Thyroid gland (tissue), 4 donors: Measurements from ENCODE around the gene NECTIN2. TPM values are rescaled to one million over a fixed set of nuclear protein-coding genes. Genes with fewer than 3 reads are reported as not detected.

Experiments
- DNase-seq, 2 donors: peaks; one replicate each; pipeline ENCODE4 v3.0.0-alpha.2; 2019
- H3K27ac ChIP-seq, 3 donors: fragments of 200-600 bp; sonication (generic); 1 replicate in 2 of 3; 2 replicates in 1 of 3; pipeline ENCODE4 v1.5.1; 2016 to 2019; ENCODE audit warnings: mild to moderate bottlenecking in 1 of 3, moderate library complexity in 1 of 3
- H3K27me3 ChIP-seq: fragments of 200-600 bp; sonication (generic); one replicate; pipeline ENCODE4 v1.5.1; 2019
- H3K36me3 ChIP-seq, 2 donors: fragments of 200-600 bp; sonication (generic); one replicate each; pipeline ENCODE4 v1.5.1; 2016 to 2019
- H3K4me1 ChIP-seq, 2 donors: fragments of 200-600 bp; sonication (generic); one replicate each; pipeline ENCODE4 v1.5.1; 2017 to 2019
- H3K4me3 ChIP-seq, 3 donors: fragments of 200-600 bp; sonication (generic); replicated peaks in 1 of 3; 1 replicate in 2 of 3; 2 replicates in 1 of 3; pipeline ENCODE4 v1.5.1; 2016; ENCODE audit warnings: mild to moderate bottlenecking in 1 of 3
- H3K9me3 ChIP-seq: fragments of 200-600 bp; sonication (generic); one replicate; pipeline ENCODE4 v1.5.1; 2017
- CTCF ChIP-seq, 6 experiments: fragments of 200-600 bp in 3 of 6; fragments of 450-650 bp in 3 of 6; sonication (generic) in 3 of 6; IDR thresholded peaks; one replicate each; pipeline ENCODE4 v1.5.1; 2016 to 2019; ENCODE audit warnings: antibody characterized with exemption in 6 of 6, mild to moderate bottlenecking in 2 of 6, inconsistent platforms in 1 of 6, moderate library complexity in 1 of 6
- POLR2A ChIP-seq, 2 donors: fragments of 450-650 bp; IDR thresholded peaks; one replicate each; pipeline ENCODE4 v1.6.1; 2017; ENCODE audit warnings: antibody characterized with exemption in 2 of 2, mild to moderate bottlenecking in 2 of 2, moderate library complexity in 1 of 2
- WGBS, 2 donors: methylation state at CpG; one replicate each; pipeline ENCODE4 v1.1.5; 2017; 5-methylcytosine and 5-hydroxymethylcytosine counted together
- intact Hi-C: fragments of 100-400 bp; cut with DNase I; formaldehyde crosslinking; loops from one replicate; pipeline ENCODE4 v1.15.1; 2023
- total RNA-seq, 4 donors: library from RNA; depleted of rRNA; stranded (reverse); fragments of >200 nt; gene quantifications; one replicate each; pipeline ENCODE4 v1.2.3, GENCODE V29; 2016

NECTIN2 gene
- total RNA-seq, 4 donors from 2014 or later, result 88.6 to 164 (median 117) TPM

- H3K4me1 ChIP-seq, result peaks cover 0 to 7% of the 10 kb centered on the region in 2 donors
- H3K9me3 ChIP-seq, result no peaks in the 10 kb centered on the region
- TF ChIP-seq CTCF (IDR thresholded peaks at IDR 0.05) (no peak), POLR2A (IDR thresholded peaks at IDR 0.05) (no peak)
- peak; percentile 42 to 54 for DNase-seq
- WGBS, 2 donors, result 68 to 86% methylated on average over 8 of the region's 8 CpGs
- no peak overlapping the region for H3K27ac ChIP-seq
- no peak overlapping the region for H3K4me3 ChIP-seq
- intact Hi-C loops, result no loop called here
- H3K36me3 ChIP-seq, result peaks cover 19% of the 10 kb centered on the region in 2 donors
- H3K27me3 ChIP-seq, result no peaks in the 10 kb centered on the region
These were observed 28.2 kb upstream of the NECTIN2 start for GRCh38 chr19:44817725-44818465.

GRCh38 chr19:44818466-44819031 is 27.5 kb upstream of the NECTIN2 start:
- Histone ChIP-seq H3K27ac (no peak overlapping the region), H3K36me3 (peaks cover 14 to 19% of the 10 kb centered on the region in 2 donors), H3K27me3 (no peaks in the 10 kb centered on the region), H3K4me3 (no peak overlapping the region), H3K9me3 (no peaks in the 10 kb centered on the region), H3K4me1 (peaks cover 0 to 13% of the 10 kb centered on the region in 2 donors)
- 88 to 94% methylated on average over 20 of the region's 20 CpGs for WGBS, 2 donors
- intact Hi-C loops, result no loop called here
- no peak for TF ChIP-seq POLR2A (IDR thresholded peaks at IDR 0.05)
- no peak for TF ChIP-seq CTCF (IDR thresholded peaks at IDR 0.05)
- no peak for DNase-seq

GRCh38 chr19:44819246-44819832 is 26.8 kb upstream of the NECTIN2 start:
- no peak for TF ChIP-seq POLR2A (IDR thresholded peaks at IDR 0.05)
- no peak for TF ChIP-seq CTCF (IDR thresholded peaks at IDR 0.05)
- 94% methylated on average over 25 to 26 of the region's 28 CpGs for WGBS, 2 donors
- Histone ChIP-seq H3K4me3 (no peak overlapping the region), H3K27me3 (no peaks in the 10 kb centered on the region), H3K27ac (no peak overlapping the region), H3K36me3 (peaks cover 7 to 12% of the 10 kb centered on the region in 2 donors), H3K4me1 (peaks cover 0 to 16% of the 10 kb centered on the region in 2 donors), H3K9me3 (no peaks in the 10 kb centered on the region)
- DNase-seq, result no peak
- intact Hi-C loops, result no loop called here

GRCh38 chr19:44820648-44821609 is 25.2 kb upstream of the NECTIN2 start:
- intact Hi-C loops, result no loop called here
- Histone ChIP-seq H3K36me3 (no peaks in the 10 kb centered on the region), H3K4me1 (peaks cover 0 to 22% of the 10 kb centered on the region in 2 donors), H3K4me3 (no peak overlapping the region), H3K27me3 (no peaks in the 10 kb centered on the region), H3K9me3 (no peaks in the 10 kb centered on the region), H3K27ac (peak overlapping the region in 2 of 3 donors; percentile 49 to 53)
- TF ChIP-seq POLR2A (IDR thresholded peaks at IDR 0.05) (no peak), CTCF (IDR thresholded peaks at IDR 0.05) (no peak)
- DNase-seq, result peak; percentile 23 to 42
- 63 to 65% methylated on average over 22 to 27 of the region's 35 CpGs for WGBS, 2 donors
